Upper lobe of left lung (tissue), 6 donors: Measurements from ENCODE around the gene S100A5. TPM values are rescaled to one million over a fixed set of nuclear protein-coding genes. Genes with fewer than 3 reads are reported as not detected.
A peak's percentile ranks its signal among the peaks of the same experiment; 100 is the strongest.

Experiments
- ATAC-seq, 2 donors: fragments of 200-7000 bp; cut with Tn5 transposase; one replicate each; pipeline ENCODE4 v1.9.1; 2022; ENCODE audit warnings: mild to moderate bottlenecking in 2 of 2, moderate library complexity in 2 of 2; ENCODE audit not compliant: low FRiP score in 2 of 2
- DNase-seq, 2 donors: peaks; one replicate each; pipeline ENCODE4 v3.0.0-alpha.2; 2019 to 2020
- H3K27ac ChIP-seq, 4 donors: fragments of 200-600 bp; sonication (generic); one replicate each; pipeline ENCODE4 v1.5.1; 2016 to 2019
- H3K27me3 ChIP-seq, 4 donors: fragments of 200-600 bp; sonication (generic); one replicate each; pipeline ENCODE4 v1.5.1; 2017 to 2019
- H3K36me3 ChIP-seq, 4 donors: fragments of 200-600 bp; sonication (generic); one replicate each; pipeline ENCODE4 v1.5.1; 2016 to 2019
- H3K4me1 ChIP-seq, 4 donors: fragments of 200-600 bp; sonication (generic); one replicate each; pipeline ENCODE4 v1.5.1; 2018 to 2019
- H3K4me3 ChIP-seq, 4 donors: fragments of 200-600 bp; sonication (generic); one replicate each; pipeline ENCODE4 v1.5.1; 2017 to 2019; ENCODE audit warnings: mild to moderate bottlenecking in 2 of 4, moderate library complexity in 1 of 4
- H3K9me3 ChIP-seq, 4 donors: fragments of 200-600 bp; sonication (generic); one replicate each; pipeline ENCODE4 v1.5.1; 2018 to 2019
- EP300 ChIP-seq, 4 donors: sonication (generic); formaldehyde crosslinking; IDR thresholded peaks; one replicate each; pipeline ENCODE4 v1.5.1; 2017; ENCODE audit warnings: antibody characterized with exemption in 4 of 4, control low read depth in 2 of 4
- POLR2A ChIP-seq, 4 donors: fragments of 450-650 bp; IDR thresholded peaks; one replicate each; pipeline ENCODE4 v1.5.1; 2016 to 2017; ENCODE audit warnings: antibody characterized with exemption in 4 of 4, mild to moderate bottlenecking in 2 of 4
- POLR2AphosphoS5 ChIP-seq, 2 donors: sonication (generic); formaldehyde crosslinking; IDR thresholded peaks; one replicate each; pipeline ENCODE4 v1.5.1; 2017; ENCODE audit warnings: antibody characterized with exemption in 2 of 2
- WGBS, 2 donors: methylation state at CpG; one replicate each; pipeline ENCODE4 v1.1.5; 2017 to 2018; 5-methylcytosine and 5-hydroxymethylcytosine counted together
- total RNA-seq, 6 donors: library from RNA; depleted of rRNA in 4 of 6; stranded (reverse); fragments of >200 nt in 4 of 6; gene quantifications; one replicate each; pipeline versions ENCODE4 v1.1.0 to v1.2.1, GENCODE V29; 2016 to 2021
- TF ChIP-seq, protein P1 (sequence below), 6 experiments: fragments of 450-650 bp in 4 of 6; fragments of 200-600 bp in 2 of 6; sonication (generic) in 2 of 6; IDR thresholded peaks; one replicate each; pipeline ENCODE4 v1.5.1; 2016 to 2019; ENCODE audit warnings: antibody characterized with exemption in 6 of 6
- donor health status: DM: no; HTN: no; CAD: no; lungs with moderate emphysema.
- donor health status: DM: no; HTN: yes; CAD: no; lungs with severe emphysema.

The S100A5 gene
- total RNA-seq, 6 donors from 2014 or later = not detected

DNA sequence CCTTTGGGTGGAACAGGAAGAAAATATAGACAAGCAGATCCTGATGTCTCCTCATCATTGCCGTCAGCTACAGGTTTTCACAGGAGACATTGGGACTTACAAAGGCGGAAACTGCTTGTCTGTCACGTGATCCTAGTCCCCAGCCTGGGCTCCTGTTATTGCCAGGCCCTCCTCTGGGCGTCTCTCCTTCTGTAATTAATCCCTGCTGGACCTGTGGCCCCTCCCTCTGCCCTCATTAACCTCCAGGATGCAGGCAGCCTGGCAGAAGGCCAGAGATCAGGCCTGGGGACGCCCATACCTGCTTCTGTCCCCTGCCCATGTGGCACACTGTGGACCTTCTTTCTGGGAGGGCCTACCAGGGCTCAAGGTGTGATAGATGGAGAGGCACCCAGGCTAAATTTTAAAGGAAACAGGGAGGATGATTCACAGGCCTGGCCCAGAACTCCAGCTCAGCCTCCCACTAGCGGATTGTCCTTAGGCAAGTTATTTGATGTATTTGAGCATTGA lies 2.4 kb downstream of the S100A5 start:
- ATAC-seq = no peak

DNA sequence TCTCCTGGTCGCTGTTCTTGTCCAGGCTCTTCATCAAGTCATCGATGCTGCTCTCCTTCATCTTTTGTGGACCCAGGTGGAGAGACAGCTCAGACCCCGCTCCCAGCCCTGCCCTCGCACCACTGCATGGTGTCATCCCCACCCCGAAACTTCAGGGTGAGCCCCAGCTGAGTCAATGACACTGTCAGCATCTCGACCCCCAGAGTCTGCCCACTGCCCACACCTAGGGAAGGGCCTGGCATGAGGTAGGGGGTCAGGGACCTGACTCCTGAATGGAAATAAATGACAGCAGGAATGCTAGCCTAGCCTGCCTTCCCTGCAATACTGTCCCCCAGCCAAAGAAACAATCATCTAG lies 3.4 kb downstream of the S100A5 start:
- TF ChIP-seq, protein P1, sequence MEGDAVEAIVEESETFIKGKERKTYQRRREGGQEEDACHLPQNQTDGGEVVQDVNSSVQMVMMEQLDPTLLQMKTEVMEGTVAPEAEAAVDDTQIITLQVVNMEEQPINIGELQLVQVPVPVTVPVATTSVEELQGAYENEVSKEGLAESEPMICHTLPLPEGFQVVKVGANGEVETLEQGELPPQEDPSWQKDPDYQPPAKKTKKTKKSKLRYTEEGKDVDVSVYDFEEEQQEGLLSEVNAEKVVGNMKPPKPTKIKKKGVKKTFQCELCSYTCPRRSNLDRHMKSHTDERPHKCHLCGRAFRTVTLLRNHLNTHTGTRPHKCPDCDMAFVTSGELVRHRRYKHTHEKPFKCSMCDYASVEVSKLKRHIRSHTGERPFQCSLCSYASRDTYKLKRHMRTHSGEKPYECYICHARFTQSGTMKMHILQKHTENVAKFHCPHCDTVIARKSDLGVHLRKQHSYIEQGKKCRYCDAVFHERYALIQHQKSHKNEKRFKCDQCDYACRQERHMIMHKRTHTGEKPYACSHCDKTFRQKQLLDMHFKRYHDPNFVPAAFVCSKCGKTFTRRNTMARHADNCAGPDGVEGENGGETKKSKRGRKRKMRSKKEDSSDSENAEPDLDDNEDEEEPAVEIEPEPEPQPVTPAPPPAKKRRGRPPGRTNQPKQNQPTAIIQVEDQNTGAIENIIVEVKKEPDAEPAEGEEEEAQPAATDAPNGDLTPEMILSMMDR (IDR thresholded peaks at IDR 0.05) = no peak
- TF ChIP-seq POLR2AphosphoS5 (IDR thresholded peaks at IDR 0.05) = no peak
- no peak for TF ChIP-seq POLR2A (IDR thresholded peaks at IDR 0.05)
- no peak for TF ChIP-seq EP300 (IDR thresholded peaks at IDR 0.05)
- WGBS, 2 donors = 95 to 98% methylated on average over 6 of the region's 6 CpGs
- no peaks in the 10 kb centered on the region for H3K9me3 ChIP-seq
- DNase-seq (no peak), ATAC-seq (no peak)
- H3K27ac ChIP-seq = peak overlapping the region in 3 of 4 donors; percentile 98 to 100 (median 100)
- H3K36me3 ChIP-seq = peaks cover 0 to 11% (median 8%) of the 10 kb centered on the region in 4 donors
- no peaks in the 10 kb centered on the region for H3K27me3 ChIP-seq
- peaks cover 47 to 67% (median 56%) of the 10 kb centered on the region in 4 donors for H3K4me1 ChIP-seq
- H3K4me3 ChIP-seq = no peak overlapping the region

More for the DNA sequence above, 2.4 kb downstream of the S100A5 start:
- WGBS, 2 donors = 67 to 71% methylated on average over 6 of the region's 6 CpGs
- H3K9me3 ChIP-seq = no peaks in the 10 kb centered on the region
- no peak for DNase-seq
- H3K36me3 ChIP-seq = peaks cover 0 to 17% (median 8%) of the 10 kb centered on the region in 4 donors
- no peaks in the 10 kb centered on the region for H3K27me3 ChIP-seq
- no peak overlapping the region for H3K4me3 ChIP-seq
- peaks cover 47 to 67% (median 57%) of the 10 kb centered on the region in 4 donors for H3K4me1 ChIP-seq
- no peak for TF ChIP-seq POLR2AphosphoS5 (IDR thresholded peaks at IDR 0.05)
- no peak for TF ChIP-seq EP300 (IDR thresholded peaks at IDR 0.05)
- no peak for TF ChIP-seq POLR2A (IDR thresholded peaks at IDR 0.05)
- TF ChIP-seq, protein P1 (IDR thresholded peaks at IDR 0.05) = no peak
- peak overlapping the region in 1 of 4 donors; percentile 46 for H3K27ac ChIP-seq

DNA sequence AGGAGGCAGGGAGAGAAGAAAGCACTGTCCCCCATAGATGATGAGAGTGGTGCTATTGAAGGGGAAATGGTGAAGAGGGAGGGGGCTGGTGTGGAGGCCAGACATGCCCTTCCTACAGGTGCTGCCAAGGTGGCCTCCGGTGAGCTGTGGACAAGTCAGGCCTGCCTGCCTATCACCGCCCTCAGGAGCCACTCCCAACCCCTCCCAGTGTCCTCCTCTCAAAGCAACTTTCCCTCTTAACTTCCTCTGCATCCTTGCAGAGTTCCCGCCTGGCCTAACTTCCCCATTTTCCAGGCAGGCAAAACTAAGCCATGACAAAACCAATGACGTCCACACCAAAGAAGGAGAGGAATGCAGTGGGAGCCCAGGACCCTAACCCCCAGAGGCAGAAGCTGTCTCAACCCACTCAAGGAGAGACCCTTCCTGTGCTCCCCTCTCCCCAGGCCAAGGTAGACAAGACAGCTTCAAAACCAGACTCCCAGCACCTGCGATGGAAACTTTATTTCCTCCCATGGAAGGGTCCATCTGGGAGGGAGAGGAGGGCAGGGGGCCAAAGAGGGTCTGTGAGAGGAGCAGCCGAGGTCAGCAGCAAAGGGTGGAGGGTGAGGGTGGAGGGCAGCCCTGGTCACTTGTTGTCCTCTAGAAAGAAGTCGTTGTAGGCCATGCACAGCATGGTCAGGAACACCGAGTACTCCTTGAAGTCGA lies 3.9 kb downstream of the S100A5 start:
- ATAC-seq (peak in 1 of 2 donors; percentile 50), DNase-seq (peak in 1 of 2 donors; percentile 88)
- Histone ChIP-seq H3K27me3 (no peaks in the 10 kb centered on the region), H3K27ac (peak overlapping the region; percentile 98 to 100 (median 99)), H3K4me3 (peak overlapping the region in 3 of 4 donors; percentile 71 to 91 (median 83)), H3K4me1 (peaks cover 48 to 66% (median 56%) of the 10 kb centered on the region in 4 donors), H3K9me3 (no peaks in the 10 kb centered on the region), H3K36me3 (peaks cover 0 to 11% (median 8%) of the 10 kb centered on the region in 4 donors)
- 64 to 79% methylated on average over 8 to 9 of the region's 9 CpGs for WGBS, 2 donors
- TF ChIP-seq POLR2AphosphoS5 (IDR thresholded peaks at IDR 0.05) = peak in 1 of 2 donors; percentile 17
- no peak for TF ChIP-seq EP300 (IDR thresholded peaks at IDR 0.05)

DNA sequence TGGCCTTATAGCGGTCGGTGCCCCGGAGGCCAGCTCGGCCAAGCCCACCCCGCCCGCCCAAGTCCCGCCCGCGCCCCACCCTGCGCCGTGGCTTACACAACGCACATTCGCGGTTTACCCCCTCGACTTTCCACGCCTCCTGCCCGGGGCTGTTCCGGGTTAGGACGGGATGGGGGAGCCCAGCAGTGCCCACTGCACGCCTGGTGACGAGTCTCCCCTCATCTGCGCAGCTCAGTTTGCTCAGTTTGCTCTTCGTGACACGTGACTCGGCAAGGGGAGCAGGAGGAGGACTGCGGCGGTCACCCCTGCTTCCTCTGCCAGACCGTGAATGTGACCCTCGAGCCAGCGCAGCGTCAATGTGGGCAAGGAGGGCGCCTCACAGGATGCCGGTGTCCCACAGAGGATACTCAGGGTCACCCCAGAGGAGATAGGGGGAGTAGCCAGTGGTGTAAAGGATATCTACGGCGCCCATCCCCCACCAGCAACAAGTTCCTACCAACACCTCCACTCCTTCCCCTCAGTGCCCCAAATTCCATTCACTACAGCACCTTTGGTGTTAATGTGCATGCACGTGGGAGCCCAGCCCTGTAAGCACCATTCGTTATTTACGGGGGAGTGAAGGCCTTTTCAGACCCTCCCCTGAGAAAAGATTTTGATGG lies 4.6 kb downstream of the S100A5 start:
- 0 to 2% methylated on average over 3 to 7 of the region's 38 CpGs for WGBS, 2 donors
- no peaks in the 10 kb centered on the region for H3K9me3 ChIP-seq
- peak; percentile 95 for DNase-seq
- H3K4me3 ChIP-seq = peak overlapping the region; percentile 71 to 91 (median 87)
- TF ChIP-seq, protein P1 (IDR thresholded peaks at IDR 0.05) = peak in 1 of 6 experiments; percentile 8
- TF ChIP-seq POLR2AphosphoS5 (IDR thresholded peaks at IDR 0.05) (peak; percentile 83 to 95), EP300 (IDR thresholded peaks at IDR 0.05) (peak in 1 of 4 donors; percentile 90), POLR2A (IDR thresholded peaks at IDR 0.05) (peak in 3 of 4 donors; percentile 51 to 94 (median 53))
- H3K27ac ChIP-seq = peak overlapping the region; percentile 98 to 100 (median 99)
- peaks cover 48 to 64% (median 56%) of the 10 kb centered on the region in 4 donors for H3K4me1 ChIP-seq
- ATAC-seq = peak; percentile 87 to 92
- no peaks in the 10 kb centered on the region for H3K27me3 ChIP-seq
- H3K36me3 ChIP-seq = peaks cover 0 to 11% (median 8%) of the 10 kb centered on the region in 4 donors
